Measurements from ENCODE around the gene ADAT3.

The ADAT3 gene

DNA sequence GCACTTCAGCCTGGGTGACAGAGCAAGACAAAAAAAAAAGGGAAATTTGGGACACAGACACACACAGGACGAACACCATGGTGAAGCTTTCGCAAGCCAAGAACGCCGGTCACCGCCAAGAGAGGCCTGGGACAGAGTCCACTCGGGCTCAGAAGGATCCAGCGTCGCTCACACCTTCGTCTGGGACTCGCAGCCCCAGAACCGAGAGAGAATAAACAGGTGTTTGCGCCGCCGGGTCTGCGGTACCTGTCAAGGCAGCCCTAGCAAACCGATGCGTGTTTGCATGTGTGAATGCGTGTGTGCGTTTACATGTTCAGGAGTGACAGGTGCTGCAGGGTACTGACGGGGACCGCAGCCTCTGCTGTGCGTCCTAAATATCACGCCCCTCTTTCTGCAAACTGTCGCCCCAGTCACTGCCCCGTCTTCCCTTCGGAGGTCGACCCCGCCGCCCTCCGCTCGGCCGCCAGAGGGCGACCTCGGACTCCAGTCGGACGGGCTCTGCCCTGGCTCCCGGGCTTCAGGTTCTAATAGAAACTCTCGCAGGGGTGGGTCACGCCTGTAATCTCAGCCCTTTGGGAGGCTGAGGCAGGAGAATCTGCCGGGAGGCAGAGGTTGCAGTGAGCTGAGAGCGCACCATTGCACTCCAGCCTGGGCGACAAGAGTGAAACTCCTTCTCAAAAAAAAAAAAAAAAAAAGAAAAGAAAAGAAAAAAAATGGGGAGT is 24.0 kb downstream of the ADAT3 start:
- Histone ChIP-seq H2AFZ (ENCODE audit: low read depth, low read length) (peak overlapping the region; percentile 74; the same call in 1 of the 2 replicates), H3K4me1 (ENCODE audit: low read length) (peaks cover 14% of the 10 kb centered on the region), H3K9ac (ENCODE audit: low read length) (peak overlapping the region; percentile 60), H4K20me1 (ENCODE audit: insufficient read depth, low read length) (no peaks in the 10 kb centered on the region), H3K36me3 (replicated peaks; ENCODE audit: low read depth, low read length) (peaks cover 11% of the 10 kb centered on the region), H3K4me2 (ENCODE audit: low read length) (peak overlapping the region; percentile 85), H3K27ac (ENCODE audit: low read length) (no peak overlapping the region), H3K27me3 (ENCODE audit: low read depth, low read length) (0 out of 2 replicates have a peak, but pooled peaks cover 3% of the 10 kb centered on the region), H3K4me3 (ENCODE audit: low read length) (peak overlapping the region; percentile 74), H3K79me2 (ENCODE audit: low read length) (no peaks in the 10 kb centered on the region), H3K9me3 (ENCODE audit: insufficient read depth, low read length) (0 out of 2 replicates have a peak, but pooled peaks cover 3% of the 10 kb centered on the region)
- TF ChIP-seq, protein P1, sequence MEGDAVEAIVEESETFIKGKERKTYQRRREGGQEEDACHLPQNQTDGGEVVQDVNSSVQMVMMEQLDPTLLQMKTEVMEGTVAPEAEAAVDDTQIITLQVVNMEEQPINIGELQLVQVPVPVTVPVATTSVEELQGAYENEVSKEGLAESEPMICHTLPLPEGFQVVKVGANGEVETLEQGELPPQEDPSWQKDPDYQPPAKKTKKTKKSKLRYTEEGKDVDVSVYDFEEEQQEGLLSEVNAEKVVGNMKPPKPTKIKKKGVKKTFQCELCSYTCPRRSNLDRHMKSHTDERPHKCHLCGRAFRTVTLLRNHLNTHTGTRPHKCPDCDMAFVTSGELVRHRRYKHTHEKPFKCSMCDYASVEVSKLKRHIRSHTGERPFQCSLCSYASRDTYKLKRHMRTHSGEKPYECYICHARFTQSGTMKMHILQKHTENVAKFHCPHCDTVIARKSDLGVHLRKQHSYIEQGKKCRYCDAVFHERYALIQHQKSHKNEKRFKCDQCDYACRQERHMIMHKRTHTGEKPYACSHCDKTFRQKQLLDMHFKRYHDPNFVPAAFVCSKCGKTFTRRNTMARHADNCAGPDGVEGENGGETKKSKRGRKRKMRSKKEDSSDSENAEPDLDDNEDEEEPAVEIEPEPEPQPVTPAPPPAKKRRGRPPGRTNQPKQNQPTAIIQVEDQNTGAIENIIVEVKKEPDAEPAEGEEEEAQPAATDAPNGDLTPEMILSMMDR (IDR thresholded peaks at IDR 0.05; ENCODE audit: low read depth, low read length): peak; percentile 81
- no peak for TF ChIP-seq EZH2phosphoT487 (IDR thresholded peaks at IDR 0.05; ENCODE audit: low read depth)

DNA sequence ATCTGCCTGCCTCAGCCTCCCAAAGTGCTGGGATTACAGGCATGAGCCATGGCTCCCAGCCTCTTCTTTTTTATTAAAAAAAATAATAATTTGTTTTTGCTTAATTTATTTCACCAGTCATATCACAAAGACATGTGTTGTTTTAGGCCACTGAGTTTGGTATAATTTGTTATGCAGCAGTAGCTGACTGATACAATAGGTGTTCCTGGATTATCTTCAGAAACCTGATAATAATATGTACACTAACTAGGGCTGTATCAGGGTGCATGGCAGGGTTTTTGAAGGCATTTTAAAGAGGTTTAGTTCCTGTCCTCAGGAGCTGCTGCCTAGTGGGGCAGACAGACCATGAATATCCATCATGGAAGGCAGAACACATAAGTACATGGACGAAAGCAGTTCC is 26.2 kb downstream of the ADAT3 start:
- no peaks in the 10 kb centered on the region for H3K36me3 ChIP-seq (replicated peaks; ENCODE audit: low read depth, low read length)
- no peak overlapping the region for H3K9ac ChIP-seq (ENCODE audit: low read length)
- H3K4me2 ChIP-seq (ENCODE audit: low read length): no peak overlapping the region
- no peak overlapping the region for H3K4me3 ChIP-seq (ENCODE audit: low read length)
- no peaks in the 10 kb centered on the region for H3K79me2 ChIP-seq (ENCODE audit: low read length)
- no peaks in the 10 kb centered on the region for H4K20me1 ChIP-seq (ENCODE audit: insufficient read depth, low read length)
- 0 out of 2 replicates have a peak, but pooled peaks cover 3% of the 10 kb centered on the region for H3K9me3 ChIP-seq (ENCODE audit: insufficient read depth, low read length)
- no peak overlapping the region for H2AFZ ChIP-seq (ENCODE audit: low read depth, low read length)
- 0 out of 2 replicates have a peak, but pooled peaks cover 3% of the 10 kb centered on the region for H3K27me3 ChIP-seq (ENCODE audit: low read depth, low read length)
- peaks cover 11% of the 10 kb centered on the region for H3K4me1 ChIP-seq (ENCODE audit: low read length)
- no peak overlapping the region for H3K27ac ChIP-seq (ENCODE audit: low read length)
- TF ChIP-seq, protein P1 (IDR thresholded peaks at IDR 0.05; ENCODE audit: low read depth, low read length): no peak
- TF ChIP-seq EZH2phosphoT487 (IDR thresholded peaks at IDR 0.05; ENCODE audit: low read depth): no peak

DNA sequence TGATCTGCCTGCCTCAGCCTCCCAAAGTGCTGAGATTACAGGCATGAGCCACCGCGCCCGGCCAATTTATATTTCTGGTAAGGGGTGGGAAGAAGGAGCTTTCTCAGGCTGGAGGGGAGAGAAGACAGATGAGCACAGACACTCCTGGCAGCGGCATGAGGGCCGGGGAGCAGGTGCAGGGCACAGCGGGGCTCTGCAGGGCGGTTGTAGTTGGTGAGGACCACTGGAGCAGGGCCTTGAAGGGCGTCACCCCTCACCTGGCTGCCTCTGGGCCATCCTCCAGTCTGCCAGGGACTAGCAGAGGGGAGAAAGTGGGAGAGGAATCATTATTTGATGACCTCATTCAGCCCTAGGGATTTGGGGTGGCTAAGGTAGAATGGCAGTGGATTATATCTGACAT is 27.2 kb downstream of the ADAT3 start:
- no peak overlapping the region for H3K4me2 ChIP-seq (ENCODE audit: low read length)
- H2AFZ ChIP-seq (ENCODE audit: low read depth, low read length): no peak overlapping the region
- no peak overlapping the region for H3K9ac ChIP-seq (ENCODE audit: low read length)
- H3K4me3 ChIP-seq (ENCODE audit: low read length): no peak overlapping the region
- no peaks in the 10 kb centered on the region for H4K20me1 ChIP-seq (ENCODE audit: insufficient read depth, low read length)
- no peaks in the 10 kb centered on the region for H3K79me2 ChIP-seq (ENCODE audit: low read length)
- H3K36me3 ChIP-seq (replicated peaks; ENCODE audit: low read depth, low read length): no peaks in the 10 kb centered on the region
- H3K27ac ChIP-seq (ENCODE audit: low read length): no peak overlapping the region
- TF ChIP-seq, protein P1 (IDR thresholded peaks at IDR 0.05; ENCODE audit: low read depth, low read length): no peak
- no peak for TF ChIP-seq EZH2phosphoT487 (IDR thresholded peaks at IDR 0.05; ENCODE audit: low read depth)
- peaks cover 11% of the 10 kb centered on the region for H3K4me1 ChIP-seq (ENCODE audit: low read length)
- 0 out of 2 replicates have a peak, but pooled peaks cover 3% of the 10 kb centered on the region for H3K27me3 ChIP-seq (ENCODE audit: low read depth, low read length)
- 0 out of 2 replicates have a peak, but pooled peaks cover 3% of the 10 kb centered on the region for H3K9me3 ChIP-seq (ENCODE audit: insufficient read depth, low read length)

DNA sequence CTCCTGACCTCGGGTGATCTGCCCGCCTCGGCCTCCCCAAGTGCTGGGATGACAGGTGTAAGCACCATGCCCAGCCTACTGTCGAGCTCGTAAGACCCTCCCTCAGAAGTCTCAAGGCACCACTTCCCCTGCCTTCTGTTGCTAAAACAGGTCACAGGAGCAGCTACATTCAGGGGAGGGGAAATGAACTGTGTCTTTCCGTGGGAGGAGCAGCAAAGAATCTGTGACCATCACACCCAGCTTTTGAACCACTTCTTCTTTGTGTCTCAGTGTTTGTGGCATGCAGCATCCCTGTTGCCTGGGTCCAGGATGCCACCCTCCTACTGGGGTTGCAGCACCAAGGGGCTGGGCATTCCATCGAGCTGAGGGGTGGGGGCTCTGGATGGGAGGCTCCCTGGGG is 28.0 kb downstream of the ADAT3 start:
- H3K79me2 ChIP-seq (ENCODE audit: low read length): no peaks in the 10 kb centered on the region
- H3K4me3 ChIP-seq (ENCODE audit: low read length): no peak overlapping the region
- 0 out of 2 replicates have a peak, but pooled peaks cover 3% of the 10 kb centered on the region for H3K9me3 ChIP-seq (ENCODE audit: insufficient read depth, low read length)
- H3K4me1 ChIP-seq (ENCODE audit: low read length): peaks cover 11% of the 10 kb centered on the region
- no peak overlapping the region for H3K4me2 ChIP-seq (ENCODE audit: low read length)
- no peak overlapping the region for H2AFZ ChIP-seq (ENCODE audit: low read depth, low read length)
- H3K27ac ChIP-seq (ENCODE audit: low read length): no peak overlapping the region
- H3K27me3 ChIP-seq (ENCODE audit: low read depth, low read length): 0 out of 2 replicates have a peak, but pooled peaks cover 3% of the 10 kb centered on the region
- TF ChIP-seq, protein P1 (IDR thresholded peaks at IDR 0.05; ENCODE audit: low read depth, low read length): no peak
- no peak for TF ChIP-seq EZH2phosphoT487 (IDR thresholded peaks at IDR 0.05; ENCODE audit: low read depth)
- H3K9ac ChIP-seq (ENCODE audit: low read length): no peak overlapping the region
- no peaks in the 10 kb centered on the region for H4K20me1 ChIP-seq (ENCODE audit: insufficient read depth, low read length)
- H3K36me3 ChIP-seq (replicated peaks; ENCODE audit: low read depth, low read length): no peaks in the 10 kb centered on the region
